Body of pancreas (tissue), 4 donors: ENCODE results near the gene ADRB1.

Source experiments
- CTCF ChIP-seq, 7 experiments: fragments of 450-650 bp in 4 of 7; fragments of 200-600 bp in 3 of 7; sonication (generic) in 3 of 7; IDR thresholded peaks; one replicate each; pipeline ENCODE4 v1.5.1; 2016 to 2019; ENCODE audit warnings: antibody characterized with exemption in 7 of 7
- POLR2A ChIP-seq, 3 donors: fragments of 450-650 bp; IDR thresholded peaks; one replicate each; pipeline ENCODE4 v1.6.1; 2016; ENCODE audit warnings: antibody characterized with exemption in 3 of 3, mild to moderate bottlenecking in 2 of 3

DNA sequence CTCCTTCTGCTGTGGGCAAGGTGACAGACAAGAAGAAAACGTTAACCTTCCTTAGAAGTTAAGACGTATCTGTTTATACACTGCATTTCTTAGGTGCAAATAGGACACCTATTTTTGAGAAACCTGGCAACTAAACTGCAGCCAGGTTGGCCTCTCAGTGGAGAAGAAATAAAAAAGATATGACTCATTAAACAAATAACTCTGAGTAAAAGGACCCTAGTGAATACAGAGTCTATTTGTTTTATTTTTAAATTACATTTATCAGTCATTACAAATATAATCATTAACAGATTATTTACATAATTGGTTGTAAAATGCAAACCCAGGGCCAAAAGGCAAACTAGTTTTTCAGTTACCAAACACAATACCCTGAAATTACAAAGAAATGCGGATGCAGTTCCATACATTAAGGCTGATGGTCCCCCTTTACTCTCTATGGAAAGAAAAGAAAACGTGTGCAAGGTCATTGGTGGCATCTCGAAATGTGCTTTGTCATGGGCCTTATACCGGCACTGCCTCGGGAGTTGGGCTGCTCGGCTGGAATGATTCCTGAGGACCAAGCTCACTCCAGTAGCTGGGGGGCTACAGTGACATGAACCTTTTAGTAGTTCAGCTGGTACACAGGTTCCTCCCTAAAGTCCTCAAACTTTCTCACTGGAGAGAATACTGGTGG, 38.4 kb downstream of the ADRB1 start:
- TF ChIP-seq CTCF (IDR thresholded peaks at IDR 0.05) (no peak), POLR2A (IDR thresholded peaks at IDR 0.05) (no peak)
